GM18499 (cell line): ENCODE measurements around the gene INPP5F.

Source experiments
- ATAC-seq: cut with Tn5 transposase; IDR thresholded peaks from one replicate; pipeline ENCODE4 v1.9.1; 2021; ENCODE audit warnings: moderate number of reproducible peaks; ENCODE audit not compliant: insufficient read depth, unreplicated experiment

The INPP5F gene, protein sequence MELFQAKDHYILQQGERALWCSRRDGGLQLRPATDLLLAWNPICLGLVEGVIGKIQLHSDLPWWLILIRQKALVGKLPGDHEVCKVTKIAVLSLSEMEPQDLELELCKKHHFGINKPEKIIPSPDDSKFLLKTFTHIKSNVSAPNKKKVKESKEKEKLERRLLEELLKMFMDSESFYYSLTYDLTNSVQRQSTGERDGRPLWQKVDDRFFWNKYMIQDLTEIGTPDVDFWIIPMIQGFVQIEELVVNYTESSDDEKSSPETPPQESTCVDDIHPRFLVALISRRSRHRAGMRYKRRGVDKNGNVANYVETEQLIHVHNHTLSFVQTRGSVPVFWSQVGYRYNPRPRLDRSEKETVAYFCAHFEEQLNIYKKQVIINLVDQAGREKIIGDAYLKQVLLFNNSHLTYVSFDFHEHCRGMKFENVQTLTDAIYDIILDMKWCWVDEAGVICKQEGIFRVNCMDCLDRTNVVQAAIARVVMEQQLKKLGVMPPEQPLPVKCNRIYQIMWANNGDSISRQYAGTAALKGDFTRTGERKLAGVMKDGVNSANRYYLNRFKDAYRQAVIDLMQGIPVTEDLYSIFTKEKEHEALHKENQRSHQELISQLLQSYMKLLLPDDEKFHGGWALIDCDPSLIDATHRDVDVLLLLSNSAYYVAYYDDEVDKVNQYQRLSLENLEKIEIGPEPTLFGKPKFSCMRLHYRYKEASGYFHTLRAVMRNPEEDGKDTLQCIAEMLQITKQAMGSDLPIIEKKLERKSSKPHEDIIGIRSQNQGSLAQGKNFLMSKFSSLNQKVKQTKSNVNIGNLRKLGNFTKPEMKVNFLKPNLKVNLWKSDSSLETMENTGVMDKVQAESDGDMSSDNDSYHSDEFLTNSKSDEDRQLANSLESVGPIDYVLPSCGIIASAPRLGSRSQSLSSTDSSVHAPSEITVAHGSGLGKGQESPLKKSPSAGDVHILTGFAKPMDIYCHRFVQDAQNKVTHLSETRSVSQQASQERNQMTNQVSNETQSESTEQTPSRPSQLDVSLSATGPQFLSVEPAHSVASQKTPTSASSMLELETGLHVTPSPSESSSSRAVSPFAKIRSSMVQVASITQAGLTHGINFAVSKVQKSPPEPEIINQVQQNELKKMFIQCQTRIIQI

DNA sequence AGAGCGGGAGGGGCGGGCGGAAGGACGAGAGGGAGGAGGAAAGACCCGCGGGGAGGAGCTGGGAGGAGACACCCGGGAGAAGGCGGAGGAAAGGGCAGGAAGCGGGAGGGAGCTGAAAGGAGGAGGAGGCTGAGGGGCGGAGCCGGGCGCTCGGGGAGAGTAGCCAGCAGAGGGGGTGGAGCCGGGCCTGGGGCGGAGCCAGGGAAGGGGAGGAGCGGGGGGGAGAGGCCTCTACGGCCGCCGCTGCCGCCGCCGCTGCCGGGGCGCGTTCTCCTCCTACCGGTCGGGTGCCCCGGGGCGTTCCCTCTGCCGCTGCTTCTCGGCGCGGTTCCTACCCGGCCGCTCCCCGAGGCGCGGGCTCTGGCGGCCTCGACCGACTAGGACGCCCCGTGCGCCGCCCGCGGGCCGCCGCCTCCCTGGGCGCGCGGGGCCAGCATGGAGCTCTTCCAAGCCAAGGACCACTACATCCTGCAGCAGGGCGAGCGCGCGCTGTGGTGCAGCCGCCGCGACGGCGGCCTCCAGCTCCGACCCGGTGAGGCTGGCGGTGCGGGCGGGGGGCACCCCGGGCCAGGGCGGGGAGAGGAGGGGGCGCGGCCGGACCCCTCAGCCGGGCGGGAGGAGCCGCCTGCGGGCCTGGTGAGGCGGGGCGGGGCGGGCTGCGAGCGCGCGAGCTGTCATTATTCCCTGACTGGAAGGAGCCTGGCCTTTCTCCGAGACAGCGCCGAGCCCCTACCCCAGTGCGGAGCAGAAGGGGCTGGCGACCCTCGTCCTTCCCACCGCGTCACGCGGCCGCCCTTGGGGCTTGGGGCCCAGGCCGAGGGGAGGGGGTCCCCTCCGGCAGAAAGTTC lies at the start of gene INPP5F:
TSS of gene INPP5F (plus strand) at position 223 of the 848 bp plus-strand sequence. CDS start at position 436, 213 bp downstream.
- ATAC-seq, result peak; percentile 54

DNA sequence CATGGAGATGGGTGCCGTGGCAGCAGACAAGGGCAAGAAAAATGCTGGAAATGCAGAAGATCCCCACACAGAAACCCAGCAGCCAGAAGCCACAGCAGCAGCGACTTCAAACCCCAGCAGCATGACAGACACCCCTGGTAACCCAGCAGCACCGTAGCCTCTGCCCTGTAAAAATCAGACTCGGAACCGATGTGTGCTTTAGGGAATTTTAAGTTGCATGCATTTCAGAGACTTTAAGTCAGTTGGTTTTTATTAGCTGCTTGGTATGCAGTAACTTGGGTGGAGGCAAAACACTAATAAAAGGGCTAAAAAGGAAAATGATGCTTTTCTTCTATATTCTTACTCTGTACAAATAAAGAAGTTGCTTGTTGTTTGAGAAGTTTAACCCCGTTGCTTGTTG lies 48.7 kb upstream of the INPP5F start:
- ATAC-seq, result no peak

DNA sequence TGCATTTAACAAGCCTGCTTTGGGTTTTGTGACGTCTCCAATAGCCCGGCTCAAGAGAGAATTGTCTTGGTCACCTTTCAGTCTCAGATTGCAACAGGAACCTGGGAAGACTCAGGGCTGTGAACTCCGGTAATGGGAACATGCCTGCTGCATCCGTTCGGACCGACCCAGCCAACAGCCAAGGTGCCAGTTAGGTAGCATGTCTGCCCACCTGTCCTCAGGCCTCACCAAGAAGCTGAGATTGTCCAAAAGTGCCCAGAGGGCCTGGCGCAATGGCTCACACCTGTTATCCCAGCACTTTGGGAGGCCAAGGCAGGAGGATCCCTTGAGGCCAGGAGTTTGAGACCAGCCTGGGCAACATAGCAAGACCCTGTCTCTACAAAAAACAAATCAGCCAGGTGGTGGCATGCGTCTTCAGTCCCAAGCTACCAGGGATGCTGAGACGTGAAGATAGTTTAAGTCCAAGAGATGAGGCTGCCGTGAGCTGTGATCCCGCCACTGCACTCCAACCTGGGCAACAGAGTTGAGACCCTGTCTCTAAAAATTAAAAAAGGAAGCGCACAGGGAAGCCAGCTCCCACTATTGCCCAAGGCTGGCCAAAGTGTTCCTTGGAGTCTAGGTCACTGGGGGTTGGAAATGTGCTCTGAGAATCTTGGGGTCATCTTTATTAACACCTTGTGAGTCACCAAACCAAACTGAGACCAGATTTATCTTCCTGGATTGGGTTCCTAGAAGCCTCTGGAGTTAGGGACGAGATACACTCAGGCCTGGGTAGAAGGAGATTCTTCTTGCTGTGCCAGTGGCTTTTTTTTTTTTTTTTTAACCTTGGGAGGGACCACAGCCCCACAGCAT lies 47.7 kb upstream of the INPP5F start:
- no peak for ATAC-seq

DNA sequence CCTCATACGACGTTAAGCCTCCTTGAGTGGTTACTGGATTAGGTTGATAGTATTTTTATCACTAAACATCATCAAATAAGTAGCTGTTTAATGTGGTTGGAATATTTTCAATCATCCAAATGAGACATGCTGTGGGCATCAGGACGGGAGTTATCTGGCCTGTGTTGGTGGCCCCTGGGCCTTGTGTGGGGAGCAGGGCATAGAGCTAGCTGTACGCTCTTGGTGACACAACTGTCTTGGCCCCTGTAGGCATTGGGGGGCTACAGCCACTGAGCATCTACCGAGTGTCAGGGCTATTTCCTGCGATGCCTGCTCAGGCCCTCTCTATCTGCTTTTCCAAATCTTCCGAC lies 46.4 kb upstream of the INPP5F start:
- ATAC-seq, result no peak

DNA sequence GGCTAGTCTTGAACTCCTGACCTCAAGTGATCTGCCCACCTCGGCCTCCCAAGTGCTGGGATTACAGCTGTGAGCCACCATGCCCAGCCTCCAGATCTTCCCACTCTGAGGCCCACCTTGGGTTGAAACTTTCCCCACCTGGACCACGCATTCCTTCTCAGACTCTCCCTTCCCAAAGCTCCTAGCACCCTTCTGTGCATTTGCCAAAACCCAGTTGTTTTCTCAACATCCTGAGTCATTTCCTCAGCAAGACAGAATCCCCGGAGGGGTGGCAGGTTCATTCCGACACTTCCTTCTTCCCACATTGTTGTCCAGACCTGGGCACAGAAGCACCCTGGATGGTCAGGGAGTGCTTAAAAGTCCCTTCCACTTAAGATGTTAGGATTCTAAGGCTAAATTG lies 45.8 kb upstream of the INPP5F start:
- no peak for ATAC-seq

DNA sequence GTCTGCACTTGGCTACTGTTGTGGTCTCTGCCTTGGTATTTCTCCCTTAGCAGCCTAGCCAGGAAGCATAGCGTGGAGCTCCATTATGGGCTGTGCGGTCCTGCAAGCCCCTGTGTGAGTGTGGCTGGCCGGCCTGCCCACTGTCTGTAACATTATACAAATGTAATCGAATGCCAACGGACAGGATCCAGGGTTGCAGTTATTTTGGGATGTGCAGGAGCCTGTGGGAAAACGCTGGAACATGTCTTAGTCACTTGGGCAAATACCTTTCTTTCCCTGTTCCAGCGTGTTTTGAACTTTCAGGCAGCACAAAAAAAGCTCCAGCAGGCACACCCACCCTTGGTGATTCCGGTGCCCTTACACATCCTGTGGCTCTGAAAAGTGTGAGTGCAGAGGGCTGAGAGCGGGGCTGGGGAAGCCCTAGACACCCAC lies 45.2 kb upstream of the INPP5F start:
- no peak for ATAC-seq

DNA sequence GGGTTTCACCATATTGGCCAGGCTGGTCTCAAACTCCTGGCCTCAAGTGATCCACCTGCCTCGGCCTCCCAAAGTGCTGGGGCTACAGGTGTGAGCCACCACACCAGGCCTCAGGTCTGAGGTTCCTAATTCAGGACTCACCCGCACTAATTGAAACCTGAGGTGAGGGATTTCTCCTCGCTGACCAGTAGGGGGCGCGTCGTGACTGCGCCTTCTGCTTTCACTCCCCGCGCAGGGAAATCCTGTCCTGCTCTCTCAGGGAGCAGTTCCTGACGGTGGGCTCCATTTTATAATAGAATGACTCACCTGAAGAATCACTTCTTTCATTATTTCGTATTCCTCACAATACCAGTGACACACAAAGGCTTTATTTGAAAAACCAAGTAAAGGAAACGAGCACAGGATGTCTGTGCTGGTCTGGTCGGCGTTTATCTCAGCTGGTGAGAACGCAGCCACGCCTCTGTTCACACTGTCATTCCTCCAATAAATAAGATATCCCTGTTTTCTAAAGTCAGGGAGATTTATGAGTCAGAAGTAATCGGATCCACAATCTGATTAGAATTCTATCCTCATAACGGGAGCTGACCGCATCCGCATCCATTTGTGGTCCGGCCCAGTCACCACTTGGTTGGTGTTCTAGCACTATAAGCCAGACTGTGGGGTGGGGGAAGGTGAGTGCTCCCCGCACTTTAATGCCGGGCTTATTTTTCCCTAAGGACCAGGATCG lies 39.2 kb upstream of the INPP5F start:
- no peak for ATAC-seq

DNA sequence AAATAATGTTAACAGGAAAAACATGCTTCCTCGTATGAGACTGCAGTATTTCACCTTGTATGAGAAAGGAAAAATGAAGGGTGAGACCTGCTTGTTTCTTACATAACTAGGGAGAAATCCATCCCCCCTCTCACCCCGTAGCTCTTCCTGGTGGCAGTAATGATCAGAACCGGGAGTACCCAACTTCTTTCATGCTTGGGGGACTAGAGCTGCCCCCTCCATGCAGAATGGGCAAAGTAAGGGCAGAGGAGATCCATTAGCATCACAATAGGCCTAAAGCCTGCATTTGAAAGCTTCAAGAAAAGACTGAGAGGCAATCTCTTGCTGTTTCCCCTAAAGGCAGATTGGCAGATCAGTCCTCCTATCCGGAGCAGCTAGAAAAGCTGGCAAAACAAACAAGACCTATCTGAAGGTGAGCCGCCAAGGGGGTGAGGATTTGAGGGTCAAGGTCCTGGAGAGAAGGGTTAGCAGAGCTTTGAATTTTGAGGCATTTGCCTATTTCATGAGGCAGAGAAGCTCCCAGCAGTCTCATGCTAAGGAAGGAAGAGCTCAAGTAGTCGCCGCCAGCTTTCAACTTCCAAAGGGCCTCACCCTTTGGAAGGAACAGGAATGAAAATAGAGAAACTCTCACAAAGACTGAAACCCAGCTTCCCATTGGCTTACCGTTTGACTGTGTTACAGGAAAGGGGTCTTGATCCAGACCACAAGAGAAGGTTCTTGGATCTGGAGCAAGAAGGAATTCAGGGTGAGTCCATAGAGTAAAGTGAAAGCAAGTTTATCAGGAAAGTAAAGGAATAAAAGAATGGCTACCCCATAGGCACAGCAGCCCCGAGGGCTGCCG lies 38.4 kb upstream of the INPP5F start:
- ATAC-seq, result no peak

DNA sequence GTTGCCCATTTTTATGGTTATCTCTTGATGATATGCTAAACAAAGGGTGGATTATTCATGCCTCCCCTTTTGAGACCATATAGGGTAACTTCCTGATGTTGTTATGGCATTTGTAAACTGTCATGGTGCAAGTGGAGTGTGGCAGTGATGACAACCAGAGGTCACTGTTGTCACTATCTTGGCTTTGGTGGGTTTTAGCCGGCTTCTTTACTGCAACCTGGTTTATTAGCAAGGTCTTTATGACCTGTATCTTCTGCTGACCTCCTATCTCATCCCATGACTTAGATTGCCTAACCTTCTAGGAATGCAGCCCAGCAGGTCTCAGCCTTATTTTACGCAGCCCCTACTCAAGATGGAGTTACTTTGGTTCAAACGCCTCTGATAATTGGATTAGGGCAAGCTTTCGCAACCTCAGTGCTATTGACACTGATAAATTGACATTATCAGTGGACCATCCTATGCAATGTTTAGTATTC lies 37.8 kb upstream of the INPP5F start:
- no peak for ATAC-seq

DNA sequence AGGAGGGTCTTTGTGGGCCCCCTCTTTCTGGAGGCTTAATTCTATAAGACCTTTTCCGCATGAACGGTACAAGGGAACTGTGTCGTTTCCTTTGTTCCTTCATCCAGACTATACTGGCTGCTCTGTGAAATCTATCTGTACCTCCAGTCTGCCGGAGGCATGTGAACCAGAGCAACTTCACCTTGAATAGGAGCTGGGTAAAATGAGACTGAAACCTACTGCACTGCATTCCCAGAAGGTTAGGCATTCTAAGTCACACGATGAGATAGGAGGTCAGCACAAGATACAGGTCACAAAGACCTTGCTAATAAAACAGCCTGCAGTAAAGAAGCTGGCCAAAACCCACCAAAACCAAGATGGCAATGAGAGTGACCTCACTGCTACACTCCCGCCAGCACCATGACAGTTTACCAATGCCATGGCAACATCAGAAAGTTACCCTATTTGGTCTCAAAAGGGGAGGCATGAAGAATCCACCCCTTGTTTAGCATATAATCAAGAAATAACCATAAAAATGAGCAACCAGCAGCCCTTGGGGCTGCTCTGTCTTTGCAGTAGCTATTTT lies 36.8 kb upstream of the INPP5F start:
- no peak for ATAC-seq

DNA sequence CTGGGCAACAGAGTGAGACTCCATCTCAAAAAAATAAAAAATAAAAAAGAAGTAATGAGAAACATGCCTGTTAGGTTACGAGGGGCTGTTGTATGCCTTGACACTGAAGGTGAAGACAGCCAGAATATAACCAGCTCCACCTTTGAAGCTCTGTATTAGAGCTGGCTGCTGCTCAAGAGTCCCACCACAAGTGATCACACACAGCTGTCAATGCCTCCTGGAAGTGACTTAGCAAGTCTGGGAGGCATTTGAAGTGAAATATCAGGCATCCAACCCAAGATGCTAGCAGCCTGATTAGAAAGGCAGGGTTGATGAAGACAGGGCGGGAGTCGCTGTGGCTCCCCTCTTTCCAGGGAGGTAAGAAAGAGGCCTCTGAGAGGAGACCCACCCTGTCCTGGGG lies 34.1 kb upstream of the INPP5F start:
- no peak for ATAC-seq

DNA sequence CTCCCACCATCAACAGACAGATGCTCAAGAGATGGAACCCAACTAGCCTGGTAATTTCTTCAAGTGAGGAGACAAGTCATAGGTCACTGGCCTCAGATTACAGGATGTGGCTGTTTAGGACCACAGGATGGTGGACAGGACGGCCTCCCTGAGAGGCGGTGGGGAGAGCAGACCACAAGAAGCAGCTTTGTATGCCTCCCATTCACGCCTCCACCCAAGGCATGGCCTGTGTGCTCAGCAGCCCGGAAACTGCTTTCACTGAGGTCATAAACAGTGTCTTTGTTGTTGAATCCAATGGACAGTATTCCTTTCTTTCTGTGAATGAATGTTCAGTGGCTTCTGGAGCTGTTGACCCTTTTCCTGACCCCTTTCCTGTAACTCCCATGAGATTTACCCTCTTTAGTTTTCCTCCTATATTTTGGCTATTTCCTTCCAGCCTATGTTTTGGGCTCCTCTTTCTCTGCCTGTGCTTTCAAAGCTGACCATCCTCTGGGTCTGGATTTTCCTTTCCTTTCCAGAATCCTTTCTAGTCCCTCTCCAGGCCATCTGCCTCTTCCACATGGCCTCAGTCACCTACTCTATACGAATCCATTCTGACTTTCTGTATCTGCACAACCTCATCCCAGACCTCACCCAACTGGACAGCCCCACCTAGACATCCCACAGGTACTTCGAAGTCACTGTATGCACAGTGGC lies 32.4 kb upstream of the INPP5F start:
- no peak for ATAC-seq

DNA sequence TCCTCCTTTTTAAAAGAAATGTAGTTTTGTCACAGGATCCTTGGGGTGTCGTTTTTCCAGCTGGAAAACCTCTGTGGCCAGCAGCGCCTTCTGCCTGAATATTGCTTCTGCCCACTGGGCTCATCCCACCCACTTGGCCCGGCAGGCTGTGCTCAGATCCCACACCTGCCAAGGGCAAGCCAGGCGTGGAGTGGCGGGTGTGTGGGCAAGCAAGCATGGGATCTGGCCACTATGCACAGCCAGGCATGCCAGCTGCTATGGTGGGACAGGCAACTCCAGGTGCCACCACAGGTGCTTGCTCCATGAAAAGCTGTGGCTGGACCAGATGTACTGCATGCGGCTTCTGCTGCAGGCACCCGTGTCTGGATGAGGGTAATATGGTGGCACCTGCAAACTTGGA lies 31.2 kb upstream of the INPP5F start:
- ATAC-seq, result no peak

DNA sequence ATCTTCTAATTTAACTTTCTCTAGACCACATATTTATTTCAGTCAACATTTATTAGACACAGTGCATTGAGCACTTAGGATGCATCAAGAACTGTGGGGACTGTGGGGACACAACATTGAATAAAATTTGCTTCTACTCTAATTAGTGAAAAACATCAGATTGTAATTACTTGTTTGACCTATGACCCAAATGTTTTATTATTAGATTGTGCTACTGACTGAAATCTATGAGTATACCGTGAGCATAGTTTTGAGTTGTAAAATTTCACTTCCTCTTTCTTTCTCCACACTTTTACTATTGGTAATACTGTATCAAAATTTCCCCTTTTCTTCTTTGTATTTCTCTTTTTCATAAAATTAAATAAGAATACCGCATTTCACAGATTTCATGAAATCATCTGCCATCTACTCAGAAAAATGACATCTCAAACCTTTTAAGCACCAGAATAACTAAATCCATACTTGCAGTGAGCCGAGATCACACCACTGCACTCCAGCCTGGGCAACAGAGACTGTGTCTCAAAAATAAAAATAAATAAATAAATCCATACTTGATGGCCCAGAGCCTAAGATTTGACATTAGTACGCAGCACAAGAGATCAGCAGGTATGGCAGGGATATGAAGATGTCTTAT lies 25.4 kb upstream of the INPP5F start:
- ATAC-seq, result peak; percentile 51

DNA sequence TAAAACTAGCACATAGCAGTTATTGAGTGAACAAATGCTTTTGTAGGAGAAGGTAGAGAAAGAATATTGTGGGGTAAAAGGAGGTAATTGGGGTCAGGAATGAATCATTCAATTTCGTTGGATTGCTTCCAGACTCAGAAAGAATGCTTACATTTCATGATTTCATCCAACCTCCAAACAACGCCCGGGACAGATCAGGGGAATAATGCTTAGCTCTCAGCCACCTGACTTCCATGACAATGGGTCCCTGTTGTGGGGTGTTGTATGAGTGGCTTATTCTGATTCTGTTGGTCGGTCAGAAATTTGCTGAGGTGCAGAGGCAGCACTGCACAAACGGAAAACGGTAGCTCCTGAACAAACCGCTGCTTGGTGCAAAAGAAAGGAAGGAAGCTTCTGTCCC lies 24.0 kb upstream of the INPP5F start:
- no peak for ATAC-seq

DNA sequence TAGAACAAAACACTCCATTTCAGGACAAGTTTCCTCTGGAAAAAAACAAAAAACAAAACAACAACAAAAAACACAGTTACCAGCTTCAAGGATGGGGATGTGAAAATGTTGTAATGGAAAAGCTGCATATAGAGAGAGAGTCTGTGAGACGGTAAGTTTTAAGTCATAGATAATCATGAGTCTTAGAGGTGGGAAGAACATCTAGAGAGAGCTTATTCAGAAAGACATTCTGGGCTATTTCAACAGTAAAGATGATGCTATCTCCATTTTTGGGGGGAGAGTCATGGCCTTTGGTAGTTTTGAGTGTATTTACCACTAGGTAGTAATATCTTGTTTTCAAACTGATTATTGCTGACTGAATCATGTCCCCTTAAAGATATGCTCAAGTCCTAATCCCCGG lies 23.3 kb upstream of the INPP5F start:
- ATAC-seq, result no peak
